Mesodermal cell (in vitro differentiated cells): Measurements from ENCODE around the gene VIPR2.
"Not testable (repeated sequence)": the region's sequence is repeated elsewhere in the genome, so short reads cannot be mapped to it uniquely, and the experiment has no call there.

Experiments used
- H3K27ac ChIP-seq: 2 replicates; pipeline ENCODE4 v1.7.0; 2013; ENCODE audit warnings: mild to moderate bottlenecking, low read depth, low read length, moderate library complexity; ENCODE audit not compliant: severe bottlenecking
- H3K36me3 ChIP-seq: 2 replicates; pipeline ENCODE4 v1.7.1; 2013; ENCODE audit warnings: mild to moderate bottlenecking, low read length, moderate library complexity; ENCODE audit not compliant: control insufficient read depth, insufficient read depth
- H3K4me1 ChIP-seq: one replicate; pipeline ENCODE4 v1.7.1; 2013; ENCODE audit warnings: mild to moderate bottlenecking, low read length; ENCODE audit not compliant: insufficient read depth, control insufficient read depth, poor library complexity, severe bottlenecking
- H3K4me3 ChIP-seq: 2 replicates; pipeline ENCODE4 v1.7.0; 2013; ENCODE audit warnings: low read length, control low read depth, mild to moderate bottlenecking; ENCODE audit not compliant: insufficient read depth, poor library complexity, severe bottlenecking; ENCODE audit errors: extremely low read depth
- H3K9me3 ChIP-seq: 2 replicates; pipeline ENCODE4 v1.7.1; 2013; ENCODE audit warnings: mild to moderate bottlenecking, low read length, moderate library complexity; ENCODE audit not compliant: control insufficient read depth
- WGBS, 2 experiments: methylation state at CpG; one replicate each; pipeline ENCODE4 v1.1.5; 2013; ENCODE audit warnings: missing lambda C conversion rate in 2 of 2; ENCODE audit not compliant: insufficient coverage in 2 of 2; 5-methylcytosine and 5-hydroxymethylcytosine counted together

The VIPR2 gene

GRCh38 chr7:159086301-159086925 is 58.3 kb downstream of the VIPR2 start:
- 83 to 91% methylated on average over 9 of the region's 10 CpGs for WGBS, 2 experiments
- H3K4me1 ChIP-seq = no peaks in the 10 kb centered on the region
- no peak overlapping the region for H3K27ac ChIP-seq
- no peak overlapping the region for H3K4me3 ChIP-seq
- peaks cover 3% of the 10 kb centered on the region for H3K9me3 ChIP-seq
- no peaks in the 10 kb centered on the region for H3K36me3 ChIP-seq

GRCh38 chr7:159084069-159084801 is 60.4 kb downstream of the VIPR2 start:
- Histone ChIP-seq H3K27ac (no peak overlapping the region), H3K4me3 (no peak overlapping the region), H3K9me3 (peaks cover 3% of the 10 kb centered on the region), H3K36me3 (no peaks in the 10 kb centered on the region), H3K4me1 (no peaks in the 10 kb centered on the region)
- WGBS, 2 experiments = 87% methylated on average over 19 to 24 of the region's 27 CpGs

GRCh38 chr7:159083698-159084068 is 61.0 kb downstream of the VIPR2 start:
- Histone ChIP-seq H3K4me1 (no peaks in the 10 kb centered on the region), H3K27ac (no peak overlapping the region), H3K36me3 (no peaks in the 10 kb centered on the region), H3K9me3 (peaks cover 3% of the 10 kb centered on the region), H3K4me3 (no peak overlapping the region)
- WGBS, 2 experiments = 95 to 100% methylated on average over 2 of the region's 2 CpGs

GRCh38 chr7:159083001-159083697 is 61.5 kb downstream of the VIPR2 start:
- H3K4me3 ChIP-seq = no peak overlapping the region
- H3K27ac ChIP-seq = no peak overlapping the region
- WGBS, 2 experiments = 87 to 90% methylated on average over 6 to 13 of the region's 13 CpGs
- peaks cover under 1% of the 10 kb centered on the region for H3K9me3 ChIP-seq
- no peaks in the 10 kb centered on the region for H3K36me3 ChIP-seq
- H3K4me1 ChIP-seq = no peaks in the 10 kb centered on the region

- H3K36me3 ChIP-seq, H3K9me3 ChIP-seq, H3K27ac ChIP-seq, H3K4me1 ChIP-seq, H3K4me3 ChIP-seq: not testable (repeated sequence)
- WGBS, 2 experiments = no CpG with 5 or more reads among the region's 5 CpGs
Observed at GRCh38 chr7:159082075-159082474, 62.6 kb downstream of the VIPR2 start.

GRCh38 chr7:159078911-159079270 is 65.8 kb downstream of the VIPR2 start:
- no peaks in the 10 kb centered on the region for H3K9me3 ChIP-seq
- no peaks in the 10 kb centered on the region for H3K4me1 ChIP-seq
- H3K4me3 ChIP-seq = no peak overlapping the region
- no peaks in the 10 kb centered on the region for H3K36me3 ChIP-seq
- WGBS, 2 experiments = 72 to 75% methylated on average over 2 to 4 of the region's 6 CpGs
- H3K27ac ChIP-seq = no peak overlapping the region

- Histone ChIP-seq H3K36me3 (no peaks in the 10 kb centered on the region), H3K27ac (no peak overlapping the region), H3K9me3 (no peaks in the 10 kb centered on the region), H3K4me3 (no peak overlapping the region), H3K4me1 (no peaks in the 10 kb centered on the region)
- 86 to 87% methylated on average over 6 to 7 of the region's 9 CpGs for WGBS, 2 experiments
Observed at GRCh38 chr7:159078193-159078910, 66.3 kb downstream of the VIPR2 start.

GRCh38 chr7:159076333-159076732 is 68.3 kb downstream of the VIPR2 start:
- no peak overlapping the region for H3K27ac ChIP-seq
- no peaks in the 10 kb centered on the region for H3K36me3 ChIP-seq
- no peaks in the 10 kb centered on the region for H3K4me1 ChIP-seq
- H3K9me3 ChIP-seq = no peaks in the 10 kb centered on the region
- H3K4me3 ChIP-seq = no peak overlapping the region

GRCh38 chr7:159075563-159076238 is 69.0 kb downstream of the VIPR2 start:
- Histone ChIP-seq H3K4me1 (no peaks in the 10 kb centered on the region), H3K36me3 (no peaks in the 10 kb centered on the region), H3K4me3 (no peak overlapping the region), H3K27ac (no peak overlapping the region), H3K9me3 (no peaks in the 10 kb centered on the region)
- WGBS, 2 experiments = 90 to 94% methylated on average over 9 to 10 of the region's 17 CpGs

- Histone ChIP-seq H3K4me3 (no peak overlapping the region), H3K36me3 (no peaks in the 10 kb centered on the region)
Observed at GRCh38 chr7:159071260-159071659, 73.4 kb downstream of the VIPR2 start.

More at GRCh38 chr7:159071260-159071659, 73.4 kb downstream of the VIPR2 start:
- Histone ChIP-seq H3K27ac (no peak overlapping the region), H3K4me1 (no peaks in the 10 kb centered on the region), H3K9me3 (no peaks in the 10 kb centered on the region)
- WGBS, 2 experiments = 80 to 100% methylated on average over 3 to 5 of the region's 6 CpGs
